Prostate gland (tissue), 2 donors: Measurements from ENCODE around the gene PRKAG2.
"Not testable (repeated sequence)": the region's sequence is repeated elsewhere in the genome, so short reads cannot be mapped to it uniquely, and the experiment has no call there.

Experiments used
- CTCF ChIP-seq, 4 experiments: fragments of 200-600 bp in 2 of 4; fragments of 450-650 bp in 2 of 4; sonication (generic) in 2 of 4; IDR thresholded peaks; 1 replicate in 3 of 4; 2 replicates in 1 of 4; pipeline ENCODE4 v1.5.1; 2016 to 2019; ENCODE audit warnings: antibody characterized with exemption in 4 of 4, mild to moderate bottlenecking in 2 of 4, moderate library complexity in 2 of 4
- POLR2AphosphoS5 ChIP-seq: sonication (generic); formaldehyde crosslinking; IDR thresholded peaks from one replicate; pipeline ENCODE4 v1.6.1; 2017; ENCODE audit warnings: antibody characterized with exemption

- not testable (repeated sequence) for TF ChIP-seq CTCF (IDR thresholded peaks at IDR 0.05); POLR2AphosphoS5
These were observed 128.9 kb downstream of the PRKAG2 start for GRCh38 chr7:151748021-151748420.
